Naive B cell (primary cell): ENCODE measurements around the gene SLC23A2. TPM values are rescaled to one million over a fixed set of nuclear protein-coding genes. Genes with fewer than 3 reads are reported as not detected.
"Not testable (repeated sequence)": the region's sequence is repeated elsewhere in the genome, so short reads cannot be mapped to it uniquely, and the experiment has no call there.

Experiments used
- ATAC-seq, 2 donors: fragments of 150-1000 bp; cut with Tn5 transposase; 2 replicates each; pipeline ENCODE4 v1.10.0; 2021; ENCODE audit warnings: low read depth in 2 of 2, mild to moderate bottlenecking in 2 of 2, moderate library complexity in 2 of 2
- DNase-seq: peaks from one replicate; pipeline ENCODE4 v3.0.0; 2022
- H3K27ac Mint-ChIP-seq, 6 donors: one replicate each; pipeline ENCODE4 v1.8.0; 2020 to 2022; ENCODE audit warnings: mild to moderate bottlenecking in 6 of 6, mixed read lengths in 6 of 6, moderate library complexity in 5 of 6, inconsistent platforms in 2 of 6
- H3K27me3 Mint-ChIP-seq, 3 donors: one replicate each; pipeline ENCODE4 v1.8.0; 2021 to 2022; ENCODE audit warnings: mixed read lengths in 3 of 3, mild to moderate bottlenecking in 1 of 3
- H3K36me3 Mint-ChIP-seq, 2 donors: one replicate each; pipeline ENCODE4 v1.8.0; 2020 to 2022; ENCODE audit warnings: mixed read lengths in 2 of 2, inconsistent platforms in 1 of 2, mild to moderate bottlenecking in 1 of 2
- H3K4me1 Mint-ChIP-seq, 3 donors: one replicate each; pipeline ENCODE4 v1.8.0; 2020 to 2022; ENCODE audit warnings: mixed read lengths in 3 of 3, inconsistent platforms in 1 of 3, mild to moderate bottlenecking in 1 of 3, moderate library complexity in 1 of 3
- H3K4me3 Mint-ChIP-seq, 8 donors: one replicate each; pipeline ENCODE4 v1.8.0; 2020 to 2022; ENCODE audit warnings: mild to moderate bottlenecking in 8 of 8, mixed read lengths in 8 of 8, moderate library complexity in 8 of 8, inconsistent platforms in 2 of 8
- H3K9me3 Mint-ChIP-seq, 7 donors: one replicate each; pipeline ENCODE4 v1.8.0; 2020 to 2022; ENCODE audit warnings: mixed read lengths in 7 of 7, mild to moderate bottlenecking in 5 of 7, inconsistent platforms in 2 of 7, moderate library complexity in 1 of 7
- polyA plus RNA-seq, 6 donors: library from polyadenylated mRNA; unstranded; fragments of 300-500 nt; fragmentation: Illumina TruSeq; gene quantifications; one replicate each; pipeline ENCODE4 v1.2.3, GENCODE V29; 2021; ENCODE audit warnings: low read depth in 6 of 6

The SLC23A2 gene
- polyA plus RNA-seq, 6 donors from 2014 or later = 5.0 to 10.8 (median 7.1) TPM

GRCh38 chr20:5030348-5031205 is 29.3 kb upstream of the SLC23A2 start:
- Mint-ChIP-seq H3K4me1 (peaks cover 4 to 10% (median 8%) of the 10 kb centered on the region in 3 donors), H3K36me3 (no peaks in the 10 kb centered on the region), H3K27ac (peak overlapping the region in 3 of 6 donors; percentile 14 to 48 (median 22)), H3K4me3 (no peak overlapping the region), H3K9me3 (no peaks in the 10 kb centered on the region), H3K27me3 (no peaks in the 10 kb centered on the region)
- DNase-seq (no peak), ATAC-seq (no peak)

DNA sequence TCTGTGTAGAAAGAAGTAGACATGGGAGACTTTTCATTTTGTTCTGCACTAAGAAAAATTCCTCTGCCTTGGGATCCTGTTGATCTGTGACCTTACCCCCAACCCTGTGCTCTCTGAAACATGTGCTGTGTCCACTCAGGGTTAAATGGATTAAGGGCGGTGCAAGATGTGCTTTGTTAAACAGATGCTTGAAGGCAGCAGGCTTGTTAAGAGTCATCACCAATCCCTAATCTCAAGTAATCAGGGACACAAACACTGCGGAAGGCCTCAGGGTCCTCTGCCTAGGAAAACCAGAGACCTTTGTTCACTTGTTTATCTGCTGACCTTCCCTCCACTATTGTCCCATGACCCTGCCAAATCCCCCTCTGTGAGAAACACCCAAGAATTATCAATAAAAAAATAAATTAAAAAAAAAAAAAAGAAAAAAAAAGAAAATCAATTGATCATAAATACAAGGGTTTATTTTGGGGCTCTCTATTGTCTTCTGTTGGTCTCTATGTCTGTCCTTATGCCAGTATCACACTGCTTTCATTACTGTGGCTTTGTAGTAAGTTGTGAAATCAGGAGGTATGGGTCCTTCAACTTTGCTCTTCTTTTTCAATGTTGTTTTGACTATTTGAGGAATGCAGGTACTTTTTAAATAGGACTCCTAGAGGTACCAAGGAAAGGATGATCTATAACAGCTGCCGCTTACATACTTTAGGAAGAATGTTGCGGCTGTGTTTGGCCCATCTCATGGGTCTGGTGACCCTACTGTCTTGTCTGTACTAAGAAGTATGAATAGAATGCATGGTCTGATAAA is 27.1 kb upstream of the SLC23A2 start:
- H3K27ac Mint-ChIP-seq = peak overlapping the region in 1 of 6 donors; percentile 63
- not testable (repeated sequence) for H3K27me3 Mint-ChIP-seq, ATAC-seq, H3K4me1 Mint-ChIP-seq, H3K9me3 Mint-ChIP-seq, H3K36me3 Mint-ChIP-seq, H3K4me3 Mint-ChIP-seq, DNase-seq

- no peaks in the 10 kb centered on the region for H3K27me3 Mint-ChIP-seq
- DNase-seq = no peak
- H3K36me3 Mint-ChIP-seq = no peaks in the 10 kb centered on the region
- no peak for ATAC-seq
- H3K27ac Mint-ChIP-seq = no peak overlapping the region
- H3K9me3 Mint-ChIP-seq = no peaks in the 10 kb centered on the region
- no peak overlapping the region for H3K4me3 Mint-ChIP-seq
- no peaks in the 10 kb centered on the region for H3K4me1 Mint-ChIP-seq
Measured at GRCh38 chr20:5024982-5025381, 23.7 kb upstream of the SLC23A2 start.

DNA sequence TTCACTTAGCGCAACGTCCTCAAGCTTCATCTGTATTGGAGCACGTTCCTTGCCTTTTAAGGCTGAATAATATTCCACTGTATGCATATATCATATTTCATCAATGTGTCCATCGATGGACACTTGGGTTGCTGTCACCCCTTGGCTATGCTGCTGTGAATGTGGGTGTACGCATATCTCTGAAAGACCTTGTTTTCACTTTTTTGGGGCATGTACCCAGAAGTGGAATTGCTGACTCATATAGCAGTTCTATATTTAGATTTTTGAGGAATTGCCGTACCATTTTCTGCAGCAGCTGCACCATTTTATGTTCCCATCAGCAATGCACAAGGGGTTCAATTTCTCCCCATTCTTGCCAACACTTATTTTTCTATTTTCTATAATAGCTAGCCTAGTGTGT is 22.8 kb upstream of the SLC23A2 start:
- Mint-ChIP-seq H3K4me1 (no peaks in the 10 kb centered on the region), H3K9me3 (no peaks in the 10 kb centered on the region), H3K27ac (peak overlapping the region in 1 of 6 donors; percentile 44), H3K27me3 (no peaks in the 10 kb centered on the region), H3K36me3 (no peaks in the 10 kb centered on the region), H3K4me3 (no peak overlapping the region)
- DNase-seq (no peak), ATAC-seq (no peak)

DNA sequence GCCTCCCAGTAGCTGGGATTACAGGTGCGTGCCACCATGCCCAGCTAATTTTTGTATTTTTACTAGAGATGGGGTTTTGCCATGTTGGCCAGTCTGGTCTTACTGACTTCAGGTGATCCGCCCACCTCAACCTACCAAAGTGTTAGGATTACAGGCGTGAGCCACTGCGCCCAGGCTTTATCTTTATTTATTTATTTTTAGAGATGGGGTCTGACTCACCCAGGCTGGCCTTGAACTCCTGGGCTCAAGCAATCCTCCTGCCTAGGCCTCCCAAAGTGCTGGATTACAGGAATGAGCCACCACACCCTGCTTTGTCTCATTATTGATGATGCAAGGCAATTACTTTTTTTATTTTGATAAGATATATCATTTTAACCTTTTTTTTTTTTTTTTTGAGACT is 21.9 kb upstream of the SLC23A2 start:
- not testable (repeated sequence) for H3K9me3 Mint-ChIP-seq, H3K4me3 Mint-ChIP-seq, H3K4me1 Mint-ChIP-seq

DNA sequence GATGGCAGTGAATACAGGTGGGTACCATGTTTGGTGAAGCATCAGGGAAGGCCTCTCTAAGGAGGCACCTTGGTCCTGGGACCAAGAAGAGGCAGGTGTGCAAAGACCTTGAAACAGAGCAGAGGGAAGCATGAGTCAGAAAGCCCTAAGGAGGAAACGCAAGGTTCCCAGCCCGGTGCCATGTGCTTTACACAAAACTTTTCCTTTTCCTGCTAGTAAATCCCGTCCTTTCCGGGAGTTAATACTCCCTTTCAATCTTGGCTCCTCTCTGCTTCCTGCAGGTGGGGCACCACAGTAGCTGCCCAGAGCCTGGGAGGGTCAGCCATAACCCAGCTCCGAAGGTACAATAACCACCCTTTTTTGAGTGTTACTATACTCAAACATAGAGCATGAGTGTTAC is 19.4 kb upstream of the SLC23A2 start:
- H3K4me1 Mint-ChIP-seq = no peaks in the 10 kb centered on the region
- H3K27ac Mint-ChIP-seq = no peak overlapping the region

More for the DNA sequence above, 21.9 kb upstream of the SLC23A2 start:
- ATAC-seq, H3K36me3 Mint-ChIP-seq, DNase-seq, H3K27me3 Mint-ChIP-seq, H3K27ac Mint-ChIP-seq: not testable (repeated sequence)

GRCh38 chr20:5013682-5014447 is 12.6 kb upstream of the SLC23A2 start:
- peak overlapping the region in 2 of 6 donors; percentile 18 to 33 for H3K27ac Mint-ChIP-seq
- H3K4me3 Mint-ChIP-seq = no peak overlapping the region
- DNase-seq = no peak
- no peaks in the 10 kb centered on the region for H3K9me3 Mint-ChIP-seq
- peaks cover 0 to 5% of the 10 kb centered on the region in 2 donors for H3K36me3 Mint-ChIP-seq
- no peak for ATAC-seq
- peaks cover 10 to 18% (median 11%) of the 10 kb centered on the region in 3 donors for H3K4me1 Mint-ChIP-seq
- no peaks in the 10 kb centered on the region for H3K27me3 Mint-ChIP-seq

More for the DNA sequence above, 19.4 kb upstream of the SLC23A2 start:
- ATAC-seq (no peak), DNase-seq (no peak)
- Mint-ChIP-seq H3K27me3 (no peaks in the 10 kb centered on the region), H3K9me3 (no peaks in the 10 kb centered on the region), H3K36me3 (no peaks in the 10 kb centered on the region), H3K4me3 (no peak overlapping the region)

- no peak for DNase-seq
- peak in 1 of 2 donors; percentile 35 for ATAC-seq
- peak overlapping the region in 4 of 6 donors; percentile 1 to 90 (median 84) for H3K27ac Mint-ChIP-seq
- no peaks in the 10 kb centered on the region for H3K27me3 Mint-ChIP-seq
- H3K36me3 Mint-ChIP-seq = no peaks in the 10 kb centered on the region
- H3K4me1 Mint-ChIP-seq = peaks cover 16 to 27% (median 20%) of the 10 kb centered on the region in 3 donors
- peak overlapping the region in 4 of 8 donors; percentile 1 to 56 (median 17) for H3K4me3 Mint-ChIP-seq
- no peaks in the 10 kb centered on the region for H3K9me3 Mint-ChIP-seq
Measured at GRCh38 chr20:5008759-5009158, 7.4 kb upstream of the SLC23A2 start.

DNA sequence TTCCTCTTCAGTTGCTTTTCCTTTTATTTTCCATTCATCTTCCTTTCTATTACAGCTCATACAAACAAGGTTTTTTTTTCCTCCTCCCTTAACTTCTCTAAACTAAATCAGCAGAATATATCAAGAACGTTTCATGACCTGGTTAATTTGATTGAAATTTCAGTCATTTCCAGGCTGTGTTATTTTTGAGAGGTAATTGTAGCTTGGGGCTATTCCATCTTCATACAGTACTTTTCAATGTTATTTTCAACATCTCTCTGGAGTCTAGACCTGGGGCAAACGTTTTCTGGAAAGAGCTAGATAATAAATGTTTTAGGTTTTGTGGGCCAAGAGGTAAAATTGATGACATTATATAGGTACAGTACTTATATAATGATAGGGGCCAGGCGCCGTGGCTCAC is 4.0 kb upstream of the SLC23A2 start:
- peak overlapping the region in 1 of 8 donors; percentile 67 for H3K4me3 Mint-ChIP-seq
- H3K9me3 Mint-ChIP-seq = no peaks in the 10 kb centered on the region
- peaks cover 25 to 33% (median 30%) of the 10 kb centered on the region in 3 donors for H3K4me1 Mint-ChIP-seq
- no peaks in the 10 kb centered on the region for H3K36me3 Mint-ChIP-seq
- peak overlapping the region in 1 of 6 donors; percentile 5 for H3K27ac Mint-ChIP-seq
- H3K27me3 Mint-ChIP-seq = no peaks in the 10 kb centered on the region
- no peak for DNase-seq
- ATAC-seq = no peak

DNA sequence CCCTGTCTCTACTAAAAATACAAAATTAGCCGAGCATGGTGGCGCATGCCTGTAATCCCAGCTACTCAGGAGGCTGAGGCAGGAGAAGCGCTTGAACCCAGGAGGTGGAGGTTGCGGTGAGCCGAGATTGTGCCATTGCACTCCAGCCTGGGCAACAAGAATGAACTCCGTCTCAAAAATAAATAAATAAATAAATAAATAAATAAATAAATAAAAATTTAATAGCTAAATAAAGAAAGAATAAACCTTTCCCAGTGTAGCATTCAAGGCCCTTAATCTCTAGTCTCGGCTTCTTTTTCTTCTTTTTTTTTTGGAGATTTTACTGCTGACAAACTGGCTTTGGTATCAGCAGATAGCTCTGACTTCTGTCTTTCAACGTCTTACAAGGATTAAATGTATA is 3.5 kb upstream of the SLC23A2 start:
- peak overlapping the region in 1 of 8 donors; percentile 67 for H3K4me3 Mint-ChIP-seq
- H3K36me3 Mint-ChIP-seq, H3K9me3 Mint-ChIP-seq, DNase-seq, ATAC-seq, H3K27ac Mint-ChIP-seq, H3K27me3 Mint-ChIP-seq: not testable (repeated sequence)
- H3K4me1 Mint-ChIP-seq = peaks cover 29 to 38% (median 33%) of the 10 kb centered on the region in 3 donors

DNA sequence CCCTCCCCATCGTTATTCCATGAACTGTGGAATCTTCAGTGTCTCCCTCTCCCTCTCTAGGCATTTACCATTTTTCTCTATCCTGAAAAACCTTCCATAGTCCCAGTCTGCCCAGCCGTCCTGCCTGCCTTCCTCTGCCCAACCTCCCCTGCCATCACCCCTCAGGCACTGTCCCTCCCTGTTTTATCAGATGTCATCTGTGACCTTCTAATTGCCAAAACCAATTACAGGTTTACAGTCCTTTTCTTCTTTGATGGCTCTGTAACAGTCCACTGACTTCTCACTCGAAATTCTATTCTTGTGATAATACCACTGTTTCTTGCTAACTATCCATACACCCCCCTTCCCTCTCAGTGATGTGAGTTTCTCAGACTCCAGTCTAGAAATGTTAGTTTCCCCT is 2.3 kb upstream of the SLC23A2 start:
- Mint-ChIP-seq H3K27ac (peak overlapping the region in 3 of 6 donors; percentile 8 to 63 (median 22)), H3K4me3 (peak overlapping the region in 4 of 8 donors; percentile 13 to 81 (median 64)), H3K27me3 (no peaks in the 10 kb centered on the region), H3K36me3 (no peaks in the 10 kb centered on the region), H3K9me3 (no peaks in the 10 kb centered on the region), H3K4me1 (peaks cover 22 to 39% (median 34%) of the 10 kb centered on the region in 3 donors)
- DNase-seq = no peak
- no peak for ATAC-seq

DNA sequence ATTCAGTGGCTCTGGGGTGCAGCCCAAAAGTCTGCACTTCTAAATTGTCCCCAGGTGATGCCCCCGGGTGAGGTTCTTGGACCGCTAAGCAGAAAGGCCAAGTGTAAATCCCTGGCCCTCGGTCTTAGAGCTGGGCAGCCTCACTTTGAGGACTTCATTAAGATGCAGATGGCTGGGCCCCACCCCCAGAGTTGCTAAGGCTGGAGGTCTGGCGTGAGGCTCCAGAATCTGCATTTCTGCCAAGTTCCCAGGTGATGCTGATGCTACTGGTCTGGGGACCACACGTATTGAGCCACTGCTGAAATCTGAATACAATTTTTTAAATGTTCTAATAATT is 735 bp upstream of the SLC23A2 start:
- Mint-ChIP-seq H3K4me1 (peaks cover 30 to 46% (median 41%) of the 10 kb centered on the region in 3 donors), H3K27me3 (no peaks in the 10 kb centered on the region), H3K27ac (peak overlapping the region; percentile 49 to 99 (median 94)), H3K4me3 (peak overlapping the region; percentile 85 to 100 (median 96)), H3K9me3 (no peaks in the 10 kb centered on the region), H3K36me3 (no peaks in the 10 kb centered on the region)
- DNase-seq = no peak
- ATAC-seq = no peak
